ENCODE measurements around the gene HPS4.

Gene HPS4

DNA sequence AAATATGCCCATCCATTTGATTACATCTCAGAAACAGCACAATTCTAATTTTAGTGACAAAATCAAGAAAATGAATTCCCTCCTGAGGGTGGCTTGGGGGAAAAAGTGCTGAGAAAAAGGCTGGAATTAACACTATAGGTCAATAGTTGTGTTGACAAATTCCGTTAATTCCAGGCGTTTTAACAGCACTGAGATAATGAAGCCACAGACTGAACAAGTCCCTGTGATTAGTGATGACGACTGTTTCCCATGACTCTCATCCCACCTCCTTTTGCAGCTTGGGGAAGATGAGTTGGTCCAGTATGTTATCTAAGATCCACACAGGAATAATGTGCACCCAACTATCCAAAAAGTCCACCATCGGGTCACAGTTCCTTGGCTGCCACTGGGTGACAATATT is 12.9 kb upstream of the HPS4 start:
- H3K27ac ChIP-seq: no peak overlapping the region
- no peak for TF ChIP-seq ZFX (IDR thresholded peaks at IDR 0.05; ENCODE audit: borderline replicate concordance)
- TF ChIP-seq CTCF (IDR thresholded peaks at IDR 0.05): no peak

GRCh38 chr22:26494506-26494905 is 10.9 kb upstream of the HPS4 start:
- TF ChIP-seq ZFX (IDR thresholded peaks at IDR 0.05; ENCODE audit: borderline replicate concordance) (no peak), CTCF (IDR thresholded peaks at IDR 0.05) (no peak)
- no peak overlapping the region for H3K27ac ChIP-seq

- TF ChIP-seq CTCF (IDR thresholded peaks at IDR 0.05) (no peak), ZFX (IDR thresholded peaks at IDR 0.05; ENCODE audit: borderline replicate concordance) (no peak)
- no peak overlapping the region for H3K27ac ChIP-seq
Measured at GRCh38 chr22:26492220-26492619, 8.6 kb upstream of the HPS4 start.

DNA sequence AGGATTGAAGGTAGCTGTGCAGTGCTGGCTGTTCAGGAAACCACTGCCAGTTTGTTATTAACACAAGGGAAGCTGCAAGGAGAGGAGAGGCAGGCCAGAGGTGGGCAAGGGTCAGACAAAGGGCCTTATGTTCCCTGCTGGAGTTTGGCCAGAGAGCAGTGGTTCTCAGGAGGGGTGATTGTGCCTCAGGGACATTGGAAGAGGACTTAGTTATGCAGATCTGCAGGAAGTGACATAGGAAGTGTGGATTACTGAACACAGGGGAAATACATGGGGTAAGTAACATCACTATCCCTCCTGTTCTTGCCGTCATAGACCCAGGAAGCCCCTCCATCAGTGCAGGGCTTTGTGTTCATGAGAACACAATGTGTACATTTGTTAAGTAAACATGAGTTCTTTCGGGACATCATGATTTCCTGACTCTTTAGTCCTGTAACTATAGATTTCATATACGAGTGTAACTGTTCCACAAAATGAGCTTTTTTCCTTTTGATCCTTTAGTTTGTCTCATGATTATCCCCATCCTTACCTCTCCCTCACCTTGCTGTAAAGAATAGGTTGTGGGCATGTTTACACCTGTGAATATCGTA is 6.0 kb upstream of the HPS4 start:
- TF ChIP-seq ZFX (IDR thresholded peaks at IDR 0.05; ENCODE audit: borderline replicate concordance) (no peak), CTCF (IDR thresholded peaks at IDR 0.05) (no peak)
- H3K27ac ChIP-seq: no peak overlapping the region

DNA sequence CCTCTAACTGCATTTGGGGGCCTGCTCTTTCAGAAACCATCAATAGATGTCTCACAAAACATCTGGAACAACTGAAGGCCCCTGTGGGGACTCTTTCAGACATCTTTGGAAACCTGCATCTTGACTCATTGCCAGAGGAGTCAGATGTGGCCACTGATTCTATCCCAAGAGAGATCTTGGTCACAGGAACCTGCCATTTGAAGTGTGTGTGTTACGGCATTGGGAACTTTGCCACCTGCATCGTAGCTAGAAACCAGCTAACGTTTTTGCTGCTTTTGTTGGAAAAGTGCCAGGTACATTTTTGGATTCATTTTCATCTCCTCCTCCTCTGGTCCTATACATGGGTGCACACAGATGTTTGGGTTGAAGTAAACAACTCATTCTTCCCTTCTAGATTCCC is 4.4 kb upstream of the HPS4 start:
- no peak overlapping the region for H3K27ac ChIP-seq
- TF ChIP-seq CTCF (IDR thresholded peaks at IDR 0.05) (no peak), ZFX (IDR thresholded peaks at IDR 0.05; ENCODE audit: borderline replicate concordance) (no peak)

DNA sequence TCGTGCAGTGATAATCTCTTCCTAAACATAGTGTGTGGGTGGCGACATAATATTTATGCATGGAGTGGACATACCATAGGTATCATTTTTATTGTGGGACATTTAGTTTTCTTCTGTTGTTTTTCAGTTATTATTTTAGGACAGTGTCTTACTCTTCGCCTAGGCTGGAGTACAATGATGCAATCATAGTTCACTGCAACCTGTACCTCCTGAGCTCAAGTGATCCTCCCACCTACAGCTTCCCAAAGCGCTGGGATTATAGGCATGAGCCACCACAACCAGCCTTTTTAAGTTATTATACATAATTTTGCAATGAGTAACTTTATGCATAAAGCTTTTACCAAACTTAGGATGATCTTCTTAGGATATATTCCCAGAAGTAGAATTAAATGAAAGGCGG is 2.8 kb upstream of the HPS4 start:
- no peak overlapping the region for H3K27ac ChIP-seq
- TF ChIP-seq CTCF (IDR thresholded peaks at IDR 0.05): no peak
- no peak for TF ChIP-seq ZFX (IDR thresholded peaks at IDR 0.05; ENCODE audit: borderline replicate concordance)

DNA sequence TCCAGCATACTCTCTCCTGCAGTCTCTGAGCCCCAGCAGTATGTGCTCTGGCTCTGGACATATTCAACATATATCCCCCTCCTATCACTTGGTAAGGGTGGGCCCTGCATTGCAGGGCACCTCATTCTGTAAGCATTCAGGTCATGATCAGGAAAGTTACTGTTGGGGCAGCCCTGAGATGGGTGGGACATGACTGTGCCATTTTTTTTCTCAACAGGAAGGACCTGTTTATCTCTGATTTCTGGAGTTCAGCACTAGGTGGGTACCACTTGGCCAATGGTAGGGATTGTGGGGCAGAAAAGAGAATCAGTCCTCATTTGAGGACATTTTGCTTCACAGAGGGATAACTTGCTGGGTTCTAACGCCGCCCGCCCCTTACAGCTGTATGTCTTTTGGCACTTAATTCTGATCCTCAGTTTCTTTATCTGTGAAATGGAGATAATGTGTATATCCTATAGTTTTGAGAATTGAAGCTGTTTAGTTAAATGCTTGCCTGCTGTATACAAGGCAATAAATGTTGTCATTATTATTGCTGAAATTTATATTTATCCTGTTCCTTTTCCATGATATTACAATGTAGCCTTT is 2.3 kb upstream of the HPS4 start:
- H3K27ac ChIP-seq: no peak overlapping the region

More for the DNA sequence above, 2.3 kb upstream of the HPS4 start:
- no peak for TF ChIP-seq CTCF (IDR thresholded peaks at IDR 0.05)
- no peak for TF ChIP-seq ZFX (IDR thresholded peaks at IDR 0.05; ENCODE audit: borderline replicate concordance)
